H1 (cell line): Measurements from ENCODE around the gene MACF1. TPM values are rescaled to one million over a fixed set of nuclear protein-coding genes. Genes with fewer than 3 reads are reported as not detected.

Source experiments
- CTCF ChIA-PET: fragments of 300-600 bp; sonication (Branson Sonifier 250); formaldehyde crosslinking; loops from one replicate; lab custom pipeline; 2021; ENCODE audit not compliant: partially characterized antibody; lab: Charles Lee
- POLR2A ChIA-PET: fragments of 300-600 bp; sonication (Branson Sonifier 250); formaldehyde crosslinking; loops from one replicate; lab custom pipeline; 2021; ENCODE audit warnings: inconsistent platforms; ENCODE audit not compliant: partially characterized antibody; lab: Charles Lee
- DNase-seq, 2 experiments: peaks; one replicate each; pipeline versions ENCODE4 v3.0.0 to v3.0.0-alpha.2; 2010 to 2022; ENCODE audit warnings: low spot score in 2 of 2, low read depth in 1 of 2, mixed read lengths in 1 of 2
- FAIRE-seq: peaks from 2 replicates; lab custom pipeline; 2011; peaks lifted over from hg19 to GRCh38; lab: Jason Lieb, UNC
- H2AFZ ChIP-seq: 2 replicates; pipeline ENCODE4 v1.8.1; 2012; ENCODE audit warnings: low read length, inconsistent platforms
- H2AK5ac ChIP-seq: 2 replicates; pipeline ENCODE4 v1.6.1; 2013; ENCODE audit warnings: low read depth, low read length
- H2BK120ac ChIP-seq: replicated peaks from 2 replicates; pipeline ENCODE3; 2013; ENCODE audit warnings: low read depth, low read length, inconsistent platforms
- H2BK12ac ChIP-seq: 2 replicates; pipeline ENCODE4 v1.6.1; 2013; ENCODE audit warnings: low read depth, low read length
- H2BK15ac ChIP-seq: 2 replicates; pipeline ENCODE4 v1.6.1; 2013; ENCODE audit warnings: low read length
- H2BK20ac ChIP-seq: 2 replicates; pipeline ENCODE4 v1.6.1; 2013; ENCODE audit warnings: low read length
- H2BK5ac ChIP-seq: 2 replicates; pipeline ENCODE4 v1.6.1; 2013; ENCODE audit warnings: low read depth, low read length
- H3K14ac ChIP-seq: 2 replicates; pipeline ENCODE4 v1.6.1; 2013; ENCODE audit warnings: inconsistent platforms; ENCODE audit not compliant: insufficient read length
- H3K18ac ChIP-seq: 2 replicates; pipeline ENCODE4 v1.6.1; 2013; ENCODE audit warnings: low read length; ENCODE audit errors: extremely low read depth
- H3K23ac ChIP-seq: 2 replicates; pipeline ENCODE4 v1.6.1; 2013; ENCODE audit warnings: inconsistent platforms; ENCODE audit not compliant: insufficient read length
- H3K23me2 ChIP-seq: 2 replicates; pipeline ENCODE4 v1.6.1; 2013; ENCODE audit warnings: low read depth, low read length
- H3K27ac ChIP-seq: 2 replicates; pipeline ENCODE4 v1.6.1; 2011; ENCODE audit warnings: low read depth, low read length, inconsistent platforms
- H3K27me3 ChIP-seq, 4 experiments: replicated peaks in 1 of 4; 1 replicate in 1 of 4; 2 replicates in 3 of 4; pipeline versions ENCODE4 v1.6.1 to v1.8.1; 2011 to 2013; ENCODE audit warnings: low read length in 3 of 4, mild to moderate bottlenecking in 3 of 4, inconsistent platforms in 2 of 4, mixed read lengths in 2 of 4, moderate library complexity in 1 of 4; ENCODE audit not compliant: control insufficient read depth in 3 of 4, insufficient read depth in 3 of 4; ENCODE audit errors: extremely low read depth in 1 of 4
- H3K36me3 ChIP-seq, 4 experiments: 2 replicates each; pipeline versions ENCODE4 v1.6.1 to v1.8.1; 2011 to 2013; ENCODE audit warnings: mild to moderate bottlenecking in 4 of 4, low read length in 3 of 4, moderate library complexity in 2 of 4, control low read depth in 1 of 4, inconsistent platforms in 1 of 4; ENCODE audit not compliant: insufficient read depth in 4 of 4, control insufficient read depth in 2 of 4
- H3K4ac ChIP-seq: replicated peaks from 2 replicates; pipeline ENCODE3; 2013; ENCODE audit warnings: low read length, low read depth, mixed read lengths, inconsistent platforms; ENCODE audit not compliant: insufficient read length
- H3K4me1 ChIP-seq, 4 experiments: replicated peaks in 1 of 4; 1 replicate in 1 of 4; 2 replicates in 3 of 4; pipeline versions ENCODE4 v1.6.1 to v1.8.1; 2011 to 2013; ENCODE audit warnings: low read length in 3 of 4, inconsistent platforms in 2 of 4, mixed read lengths in 1 of 4; ENCODE audit not compliant: insufficient read depth in 4 of 4, control insufficient read depth in 3 of 4
- H3K4me2 ChIP-seq, 2 experiments: 2 replicates each; pipeline versions ENCODE4 v1.6.1 to v1.8.1; 2011 to 2013; ENCODE audit warnings: low read depth in 2 of 2, low read length in 2 of 2, control low read depth in 1 of 2, inconsistent platforms in 1 of 2, mild to moderate bottlenecking in 1 of 2; ENCODE audit not compliant: insufficient read depth in 1 of 2
- H3K4me3 ChIP-seq, 4 experiments: fragments of 200-600, 300-600 bp in 1 of 4; sonication (generic), shearing (Covaris generic), sonication (Bioruptor Twin) in 1 of 4; 2 replicates each; pipeline versions ENCODE4 v1.5.1 to v1.8.1; 2011 to 2016; ENCODE audit warnings: low read length in 4 of 4, low read depth in 3 of 4, control low read depth in 2 of 4, inconsistent platforms in 2 of 4, mild to moderate bottlenecking in 2 of 4, mixed read lengths in 1 of 4, moderate library complexity in 1 of 4; ENCODE audit not compliant: insufficient read depth in 2 of 4; ENCODE audit errors: extremely low read depth in 1 of 4
- H3K56ac ChIP-seq: replicated peaks from 2 replicates; pipeline ENCODE3; 2013; ENCODE audit warnings: low read depth, mild to moderate bottlenecking, mixed read lengths, low read length, inconsistent platforms; ENCODE audit not compliant: insufficient read length
- H3K79me1 ChIP-seq: 2 replicates; pipeline ENCODE4 v1.6.1; 2013; ENCODE audit warnings: low read depth, low read length, control low read depth
- H3K79me2 ChIP-seq, 2 experiments: 2 replicates each; pipeline versions ENCODE4 v1.6.1 to v1.8.1; 2012 to 2013; ENCODE audit warnings: low read length in 2 of 2, mild to moderate bottlenecking in 2 of 2, inconsistent platforms in 1 of 2; ENCODE audit not compliant: insufficient read depth in 2 of 2, control insufficient read depth in 1 of 2
- H3K9ac ChIP-seq, 4 experiments: replicated peaks in 1 of 4; 1 replicate in 1 of 4; 2 replicates in 3 of 4; pipeline versions ENCODE4 v1.6.1 to v1.8.1; 2011 to 2013; ENCODE audit warnings: low read depth in 3 of 4, low read length in 3 of 4, control low read depth in 2 of 4, mild to moderate bottlenecking in 2 of 4, moderate library complexity in 2 of 4, inconsistent platforms in 1 of 4; ENCODE audit errors: extremely low read depth in 1 of 4
- H3K9me3 ChIP-seq, 2 experiments: 2 replicates each; pipeline versions ENCODE4 v1.6.1 to v1.8.1; 2012 to 2013; ENCODE audit warnings: mild to moderate bottlenecking in 2 of 2, moderate library complexity in 2 of 2, control low read depth in 1 of 2, inconsistent platforms in 1 of 2, low read depth in 1 of 2, low read length in 1 of 2, mixed read lengths in 1 of 2; ENCODE audit not compliant: insufficient read depth in 2 of 2
- H4K20me1 ChIP-seq, 2 experiments: replicated peaks in 1 of 2; 2 replicates each; pipeline versions ENCODE3 to v1.8.1; 2011 to 2013; ENCODE audit warnings: inconsistent platforms in 2 of 2, low read length in 2 of 2, mild to moderate bottlenecking in 1 of 2; ENCODE audit not compliant: insufficient read depth in 2 of 2, control insufficient read depth in 1 of 2
- H4K5ac ChIP-seq: 2 replicates; pipeline ENCODE4 v1.6.1; 2013; ENCODE audit warnings: low read length, low read depth, mixed read lengths, inconsistent platforms; ENCODE audit not compliant: insufficient read length
- H4K8ac ChIP-seq: 2 replicates; pipeline ENCODE4 v1.8.0; 2013; ENCODE audit warnings: mild to moderate bottlenecking, moderate library complexity, low read length, inconsistent platforms; ENCODE audit not compliant: insufficient read depth; ENCODE audit errors: extremely low read depth
- H4K91ac ChIP-seq: replicated peaks from 2 replicates; pipeline ENCODE3; 2013; ENCODE audit warnings: low read length, mixed read lengths, inconsistent platforms; ENCODE audit not compliant: insufficient read length
- EGR1 ChIP-seq: IDR thresholded peaks from 2 replicates; pipeline ENCODE4 v1.6.1; 2011; ENCODE audit warnings: low read depth, low read length, borderline replicate concordance
- RNF2 ChIP-seq: fragments of 200-900, 300-1000 bp; sonication (generic); IDR thresholded peaks from 2 replicates; pipeline ENCODE4 v1.7.1; 2016; ENCODE audit warnings: borderline replicate concordance, low read depth, mild to moderate bottlenecking, antibody characterized with exemption, low read length; ENCODE audit not compliant: poor library complexity, severe bottlenecking; ENCODE audit errors: missing control alignments
- SAP30 ChIP-seq: fragments of 300-600 bp; sonication (generic); IDR thresholded peaks from 2 replicates; pipeline ENCODE4 v1.7.1; 2012; ENCODE audit warnings: low read length, moderate library complexity, mild to moderate bottlenecking, inconsistent platforms; ENCODE audit not compliant: insufficient read depth, insufficient replicate concordance
- TBP ChIP-seq: IDR thresholded peaks from 2 replicates; pipeline ENCODE4 v1.6.1; 2011; ENCODE audit warnings: low read depth, low read length, improper control_type of control experiment
- YY1 ChIP-seq: IDR thresholded peaks from 2 replicates; pipeline ENCODE4 v1.6.1; 2011; ENCODE audit warnings: low read depth, mild to moderate bottlenecking, low read length
- polyA plus RNA-seq, 7 experiments: library from polyadenylated mRNA; depleted of rRNA in 3 of 7; stranded (reverse) in 5 of 7; unstranded in 2 of 7; fragments of >200 nt in 5 of 7; fragments of 200-250 nt in 2 of 7; gene quantifications; 1 replicate in 5 of 7; 2 replicates in 1 of 7; 4 replicates in 1 of 7; pipeline versions ENCODE4 v1.2.1 to v1.2.3, GENCODE V29; 2011 to 2013; ENCODE audit warnings: missing spikeins in 2 of 7, mixed read lengths in 2 of 7
- total RNA-seq: library from RNA; stranded (reverse); fragmentation: NEBNext Ultra II Directional; extraction: Animal tissue kit (Norgen Biotek cat#: 25700); gene quantifications from 2 replicates; pipeline ENCODE4 v1.2.1, GENCODE V29; 2021

Gene MACF1
- total and polyA plus RNA-seq, 2 of the 8 experiments (the other 6 are each of a cell fraction or from before 2014, with no cell fraction given), result 59.8 to 285 TPM

DNA sequence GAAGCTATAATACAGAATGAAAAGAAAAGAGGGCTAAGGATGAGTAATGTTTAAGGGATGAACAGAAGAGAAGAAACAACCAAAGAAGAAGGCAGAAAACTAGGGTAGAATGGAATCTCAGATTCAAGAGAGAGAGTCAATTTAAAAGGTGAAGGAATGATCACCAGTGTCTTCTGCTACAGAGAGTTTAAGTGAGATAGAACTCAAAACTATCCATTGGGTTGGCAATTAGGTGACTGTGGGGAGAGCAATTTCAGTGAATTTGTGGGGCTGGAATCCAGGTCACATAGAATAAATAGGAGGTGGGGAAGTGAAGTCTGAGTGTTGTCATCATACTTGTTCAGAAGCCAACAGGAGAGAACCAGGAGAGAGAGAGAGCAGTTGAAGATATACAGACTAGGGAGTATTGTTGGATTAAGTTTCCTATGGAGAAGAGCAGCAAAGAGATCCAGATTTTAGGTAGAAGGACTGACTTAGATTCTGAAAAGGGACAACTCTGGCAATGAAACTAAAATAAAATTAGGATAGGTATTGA is 19.9 kb downstream of the MACF1 start:
- Histone ChIP-seq H3K4me1 (peaks cover 0 to 11% (median 7%) of the 10 kb centered on the region in 4 experiments; a peak in 5 of 7 replicates), H4K20me1 (peaks cover 0 to 3% of the 10 kb centered on the region in 2 experiments), H2BK15ac (no peak overlapping the region), H4K5ac (no peak overlapping the region), H3K4ac (no peak overlapping the region), H3K9me3 (no peaks in the 10 kb centered on the region), H3K23me2 (no peaks in the 10 kb centered on the region), H3K27me3 (no peaks in the 10 kb centered on the region), H4K91ac (no peak overlapping the region), H3K18ac (no peak overlapping the region), H3K14ac (no peak overlapping the region), H3K27ac (no peak overlapping the region), H2AK5ac (no peak overlapping the region), H2BK20ac (no peak overlapping the region), H3K56ac (no peak overlapping the region), H3K9ac (no peak overlapping the region), H2BK5ac (no peak overlapping the region), H3K36me3 (no peaks in the 10 kb centered on the region), H3K79me1 (peaks cover 9% of the 10 kb centered on the region), H3K4me3 (no peak overlapping the region), H2BK12ac (no peak overlapping the region), H3K79me2 (peaks cover 4 to 78% of the 10 kb centered on the region in 2 experiments; a peak in 3 of 4 replicates), H4K8ac (no peak overlapping the region), H3K23ac (no peak overlapping the region), H2AFZ (no peak overlapping the region), H3K4me2 (no peak overlapping the region), H2BK120ac (no peak overlapping the region)
- CTCF ChIA-PET, result interaction anchor here (8.7 kb wide), 1 partner anchor 33 kb away, joined by 72 read pairs; no protein-coding TSS in a partner anchor
- no peak for FAIRE-seq
- DNase-seq, result peak in 1 of 2 experiments; percentile 16
- POLR2A ChIA-PET, result no interaction called here
- TF ChIP-seq YY1 (no peak), EGR1 (no peak), RNF2 (no peak), TBP (no peak), SAP30 (no peak)
